Measurements from ENCODE around the gene ACSL5.
A peak's percentile ranks its signal among the peaks of the same experiment; 100 is the strongest.

Gene ACSL5

GRCh38 chr10:112433136-112433535 is 59.2 kb downstream of the ACSL5 start:
- no peaks in the 10 kb centered on the region for H3K4me1 Mint-ChIP-seq
- no peak overlapping the region for H3K27ac Mint-ChIP-seq
- DNase-seq, result no peak
- no peak for TF ChIP-seq CTCF (IDR thresholded peaks at IDR 0.05)
- no peaks in the 10 kb centered on the region for H3K27me3 Mint-ChIP-seq (ENCODE audit: low read depth, poor library complexity)
- H3K4me3 Mint-ChIP-seq, result no peak overlapping the region
- H3K9me3 Mint-ChIP-seq, result no peaks in the 10 kb centered on the region
- H3K36me3 Mint-ChIP-seq (ENCODE audit: low read depth), result peaks cover 21% of the 10 kb centered on the region

GRCh38 chr10:112434988-112435619 is 61.2 kb downstream of the ACSL5 start:
- H3K9me3 Mint-ChIP-seq, result no peaks in the 10 kb centered on the region
- peaks cover 14% of the 10 kb centered on the region for H3K36me3 Mint-ChIP-seq (ENCODE audit: low read depth)
- H3K27ac Mint-ChIP-seq, result no peak overlapping the region
- no peaks in the 10 kb centered on the region for H3K27me3 Mint-ChIP-seq (ENCODE audit: low read depth, poor library complexity)
- DNase-seq, result no peak
- no peaks in the 10 kb centered on the region for H3K4me1 Mint-ChIP-seq
- H3K4me3 Mint-ChIP-seq, result no peak overlapping the region
- peak; percentile 40 for TF ChIP-seq CTCF (IDR thresholded peaks at IDR 0.05)

DNA sequence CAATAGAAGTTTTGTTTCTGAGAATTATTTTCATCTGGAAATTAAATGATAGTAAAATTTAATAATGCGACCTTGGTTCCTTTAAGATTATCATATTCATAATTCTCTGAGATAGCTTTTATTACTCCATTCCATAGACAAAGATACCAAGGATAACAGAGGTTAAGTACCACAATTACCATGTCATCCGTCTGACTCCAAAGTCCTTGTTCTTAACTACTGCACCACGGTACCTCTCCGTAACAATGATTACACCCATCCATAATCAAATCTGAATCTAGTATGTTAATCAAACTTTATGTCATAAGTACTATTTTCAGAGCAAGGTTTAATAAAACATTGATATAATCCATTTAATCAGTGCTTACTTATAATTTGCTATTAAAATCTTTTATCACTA is 64.4 kb downstream of the ACSL5 start:
- TF ChIP-seq CTCF (IDR thresholded peaks at IDR 0.05), result no peak
- H3K4me3 Mint-ChIP-seq, result no peak overlapping the region
- no peak for DNase-seq
- no peaks in the 10 kb centered on the region for H3K9me3 Mint-ChIP-seq
- H3K27me3 Mint-ChIP-seq (ENCODE audit: low read depth, poor library complexity), result no peaks in the 10 kb centered on the region
- H3K36me3 Mint-ChIP-seq (ENCODE audit: low read depth), result peaks cover 17% of the 10 kb centered on the region
- no peak overlapping the region for H3K27ac Mint-ChIP-seq
- H3K4me1 Mint-ChIP-seq, result no peaks in the 10 kb centered on the region

DNA sequence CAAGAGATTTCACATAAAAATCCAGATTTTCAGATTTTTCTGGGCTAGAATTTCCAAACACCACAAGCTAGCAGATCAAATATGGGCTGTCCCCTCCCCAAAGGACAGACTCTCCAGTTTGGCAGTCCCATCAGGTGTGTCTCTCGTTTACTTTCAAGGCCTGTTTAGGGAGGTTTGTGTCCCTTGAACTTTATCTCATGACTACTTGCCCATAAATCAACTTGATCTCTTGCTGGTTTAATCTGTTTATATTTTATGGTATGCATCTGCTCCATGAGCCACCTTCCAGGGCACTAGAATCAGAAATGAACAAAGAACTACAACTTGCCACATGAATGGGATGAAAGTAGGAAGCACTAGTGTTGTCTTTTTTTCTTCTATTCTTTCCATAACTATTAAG is 67.6 kb downstream of the ACSL5 start:
- H3K4me3 Mint-ChIP-seq, result no peak overlapping the region
- peaks cover 12% of the 10 kb centered on the region for H3K4me1 Mint-ChIP-seq
- peaks cover 19% of the 10 kb centered on the region for H3K36me3 Mint-ChIP-seq (ENCODE audit: low read depth)
- DNase-seq, result no peak
- no peak for TF ChIP-seq CTCF (IDR thresholded peaks at IDR 0.05)
- H3K9me3 Mint-ChIP-seq, result no peaks in the 10 kb centered on the region
- peaks cover 2% of the 10 kb centered on the region for H3K27me3 Mint-ChIP-seq (ENCODE audit: low read depth, poor library complexity)
- peak overlapping the region; percentile 80 for H3K27ac Mint-ChIP-seq

GRCh38 chr10:112442063-112442462 is 68.1 kb downstream of the ACSL5 start:
- Mint-ChIP-seq H3K4me1 (peaks cover 12% of the 10 kb centered on the region), H3K4me3 (no peak overlapping the region), H3K27ac (no peak overlapping the region), H3K27me3 (ENCODE audit: low read depth, poor library complexity) (peaks cover 2% of the 10 kb centered on the region), H3K9me3 (no peaks in the 10 kb centered on the region), H3K36me3 (ENCODE audit: low read depth) (peaks cover 19% of the 10 kb centered on the region)
- no peak for TF ChIP-seq CTCF (IDR thresholded peaks at IDR 0.05)
- DNase-seq, result no peak

Measured in nephron progenitor cell (in vitro differentiated cells).